Psoas muscle (tissue), 8 donors: Measurements from ENCODE around the gene RTL10. TPM values are rescaled to one million over a fixed set of nuclear protein-coding genes. Genes with fewer than 3 reads are reported as not detected.
"Not testable (repeated sequence)": the region's sequence is repeated elsewhere in the genome, so short reads cannot be mapped to it uniquely, and the experiment has no call there.

ENCODE experiments used
- ATAC-seq, 4 donors: fragments of 200-7000 bp; cut with Tn5 transposase; one replicate each; pipeline ENCODE4 v1.9.1; 2020; ENCODE audit warnings: moderate library complexity in 3 of 4, mild to moderate bottlenecking in 2 of 4
- DNase-seq, 2 donors: peaks; one replicate each; pipeline ENCODE4 v3.0.0-alpha.2; 2020
- H3K27ac ChIP-seq: fragments of 200-600 bp; one replicate; pipeline ENCODE4 v1.8.0; 2022
- H3K27me3 ChIP-seq, 3 donors: fragments of 200-600 bp in 1 of 3; one replicate each; pipeline versions ENCODE4 v1.6.1 to v1.8.0; 2013 to 2022; ENCODE audit warnings: low read length in 2 of 3, mild to moderate bottlenecking in 2 of 3, moderate library complexity in 1 of 3; ENCODE audit not compliant: insufficient read depth in 3 of 3
- H3K36me3 ChIP-seq, 2 donors: fragments of 200-600 bp in 1 of 2; one replicate each; pipeline versions ENCODE4 v1.6.1 to v1.8.0; 2013 to 2022; ENCODE audit warnings: low read depth in 1 of 2, mild to moderate bottlenecking in 1 of 2, moderate library complexity in 1 of 2; ENCODE audit not compliant: insufficient read depth in 1 of 2
- H3K4me1 ChIP-seq: fragments of 200-600 bp; one replicate; pipeline ENCODE4 v1.8.0; 2022
- H3K4me3 ChIP-seq: fragments of 200-600 bp; one replicate; pipeline ENCODE4 v1.8.0; 2022; ENCODE audit warnings: mild to moderate bottlenecking
- H3K9me3 ChIP-seq: fragments of 200-600 bp; one replicate; pipeline ENCODE4 v1.8.0; 2022
- WGBS, 3 donors: extraction: QIAGEN DNeasy Blood & Tissue Kit; methylation state at CpG; one replicate each; pipeline versions ENCODE4 v1.1.6 to v1.1.7; 2013; 5-methylcytosine and 5-hydroxymethylcytosine counted together
- intact Hi-C, 2 donors: fragments of 100-400 bp; cut with DNase I; formaldehyde crosslinking; loops; one replicate each; pipeline versions ENCODE4 v1.11.0 to v1.14.2; 2022
- polyA plus RNA-seq, 3 donors: library from polyadenylated mRNA; stranded (reverse); fragments of 200-250 nt; gene quantifications; one replicate each; pipeline ENCODE4 v1.2.3, GENCODE V29; 2013
- total RNA-seq, 4 donors: library from RNA; stranded (reverse); fragmentation: NEBNext Ultra II Directional in 2 of 4; extraction: Animal tissue kit (Norgen Biotek cat#: 25700) in 2 of 4; gene quantifications; one replicate each; pipeline versions ENCODE4 v1.2.1 to v1.2.4, GENCODE V29; 2021 to 2023
- TF ChIP-seq, protein P1 (sequence below): fragments of 200-600 bp; IDR thresholded peaks from one replicate; pipeline ENCODE4 v1.8.0; 2022; ENCODE audit warnings: antibody characterized with exemption
- donor health status: healthy with polysubstance abuse.
- donor health status: DM: no; HTN: no; CAD: no; lungs with moderate emphysema.
- donor health status: Bipolar disorder and iron deficiency.
- donor health status: healthy.
- donor health status: DM: yes; HTN: yes; CAD: no.
- donor health status: DM: no; HTN: no; CAD: no.
- donor health status: DM: no; HTN: no; CAD: no.
- donor health status: DM: yes; HTN: yes; CAD: no.

Gene RTL10
- total and polyA plus RNA-seq, 7 donors: 5.3 to 9.7 (median 7.9) TPM

DNA sequence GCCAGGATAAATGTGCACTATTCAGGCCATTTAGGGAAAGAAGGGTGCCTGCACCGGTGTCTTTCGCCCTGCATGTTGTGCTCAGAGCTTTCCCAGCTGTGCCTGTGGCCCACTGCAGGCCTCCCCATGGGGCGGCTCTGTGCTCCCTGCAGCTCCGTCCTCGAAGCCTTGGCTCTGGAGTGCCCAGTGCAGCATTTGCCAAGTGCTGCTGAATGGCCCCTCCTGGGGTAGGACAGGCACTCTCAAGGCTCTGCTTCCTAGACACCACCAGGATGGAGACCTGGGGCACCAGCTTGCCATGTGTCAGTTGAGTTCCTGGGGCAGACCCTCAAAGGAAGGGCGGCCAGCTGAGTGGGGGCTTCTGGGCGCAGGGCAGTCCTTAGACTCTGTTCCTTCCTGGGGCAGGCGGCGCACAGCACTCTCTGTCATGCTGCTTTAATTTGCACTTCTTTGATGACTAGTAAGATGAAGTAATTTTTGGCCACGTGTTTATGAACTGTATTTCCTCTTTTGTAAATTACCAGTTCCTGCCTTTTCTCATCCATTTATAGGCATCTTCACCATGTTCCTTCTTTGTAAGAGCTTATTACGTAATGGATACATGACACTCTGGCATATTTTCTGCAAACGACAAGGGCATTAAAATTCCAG, 32.1 kb upstream of the RTL10 start:
- ATAC-seq (peak in 2 of 4 donors; percentile 25 to 35), DNase-seq (peak; percentile 25 to 57)
- WGBS, 3 donors: 61 to 66% (median 62%) methylated on average over 12 of the region's 12 CpGs
- TF ChIP-seq, protein P1, sequence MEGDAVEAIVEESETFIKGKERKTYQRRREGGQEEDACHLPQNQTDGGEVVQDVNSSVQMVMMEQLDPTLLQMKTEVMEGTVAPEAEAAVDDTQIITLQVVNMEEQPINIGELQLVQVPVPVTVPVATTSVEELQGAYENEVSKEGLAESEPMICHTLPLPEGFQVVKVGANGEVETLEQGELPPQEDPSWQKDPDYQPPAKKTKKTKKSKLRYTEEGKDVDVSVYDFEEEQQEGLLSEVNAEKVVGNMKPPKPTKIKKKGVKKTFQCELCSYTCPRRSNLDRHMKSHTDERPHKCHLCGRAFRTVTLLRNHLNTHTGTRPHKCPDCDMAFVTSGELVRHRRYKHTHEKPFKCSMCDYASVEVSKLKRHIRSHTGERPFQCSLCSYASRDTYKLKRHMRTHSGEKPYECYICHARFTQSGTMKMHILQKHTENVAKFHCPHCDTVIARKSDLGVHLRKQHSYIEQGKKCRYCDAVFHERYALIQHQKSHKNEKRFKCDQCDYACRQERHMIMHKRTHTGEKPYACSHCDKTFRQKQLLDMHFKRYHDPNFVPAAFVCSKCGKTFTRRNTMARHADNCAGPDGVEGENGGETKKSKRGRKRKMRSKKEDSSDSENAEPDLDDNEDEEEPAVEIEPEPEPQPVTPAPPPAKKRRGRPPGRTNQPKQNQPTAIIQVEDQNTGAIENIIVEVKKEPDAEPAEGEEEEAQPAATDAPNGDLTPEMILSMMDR: no peak
- Histone ChIP-seq H3K27ac (no peak overlapping the region), H3K9me3 (no peaks in the 10 kb centered on the region), H3K36me3 (peaks cover 0 to 13% of the 10 kb centered on the region in 2 donors), H3K4me1 (peaks cover 8% of the 10 kb centered on the region), H3K4me3 (no peak overlapping the region), H3K27me3 (no peaks in the 10 kb centered on the region)
- intact Hi-C loops: loop anchor here in 1 of 2 donors (5.0 kb wide), 1 partner anchor 729 kb away; no protein-coding TSS in a partner anchor

DNA sequence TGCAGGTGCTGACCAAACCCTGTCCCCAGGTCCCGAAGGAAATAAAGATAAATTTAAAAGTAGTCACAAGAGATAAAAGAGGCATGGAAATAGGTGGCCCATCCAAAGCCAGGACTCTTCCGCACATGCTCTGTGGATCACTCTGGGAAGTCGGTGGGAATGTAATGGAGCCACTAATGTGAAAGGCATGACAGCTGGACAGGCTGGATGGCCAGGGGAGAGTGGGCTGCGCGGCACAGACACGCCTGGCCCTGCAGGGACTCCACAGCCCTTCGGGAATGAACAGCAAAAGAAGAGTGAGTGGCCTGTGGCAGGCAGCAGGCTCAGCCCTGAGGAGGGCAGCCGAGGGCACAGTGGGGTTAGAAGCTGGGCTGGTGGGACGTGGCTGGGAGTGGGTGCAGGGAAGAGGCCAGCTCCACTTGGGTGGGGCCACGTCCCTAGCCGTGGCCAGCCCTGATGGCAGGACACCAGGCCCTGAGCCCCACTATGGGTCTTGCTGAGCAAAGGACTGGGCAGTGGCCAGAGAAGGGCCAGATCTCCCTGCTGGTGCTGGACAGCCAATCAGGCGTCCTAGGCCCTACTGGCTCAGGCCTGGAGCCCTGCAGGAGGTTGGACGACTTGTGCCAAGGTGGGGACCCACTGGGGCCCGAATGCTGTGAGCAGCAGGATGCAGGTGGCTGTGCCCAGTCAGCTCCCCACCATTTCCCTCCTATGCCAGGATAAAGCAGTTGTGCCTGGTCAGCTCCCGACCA, 31.3 kb upstream of the RTL10 start:
- H3K4me1 ChIP-seq: peaks cover 3% of the 10 kb centered on the region
- no peak overlapping the region for H3K27ac ChIP-seq
- TF ChIP-seq, protein P1: no peak
- WGBS, 3 donors: 60 to 74% (median 69%) methylated on average over 15 of the region's 15 CpGs
- peak in 1 of 2 donors; percentile 8 for DNase-seq
- intact Hi-C loops: loop anchor here in 1 of 2 donors (5.0 kb wide), 1 partner anchor 729 kb away; no protein-coding TSS in a partner anchor
- H3K4me3 ChIP-seq: no peak overlapping the region
- H3K27me3 ChIP-seq: no peaks in the 10 kb centered on the region
- no peak for ATAC-seq
- no peaks in the 10 kb centered on the region for H3K9me3 ChIP-seq
- H3K36me3 ChIP-seq: peaks cover 0 to 17% of the 10 kb centered on the region in 2 donors

DNA sequence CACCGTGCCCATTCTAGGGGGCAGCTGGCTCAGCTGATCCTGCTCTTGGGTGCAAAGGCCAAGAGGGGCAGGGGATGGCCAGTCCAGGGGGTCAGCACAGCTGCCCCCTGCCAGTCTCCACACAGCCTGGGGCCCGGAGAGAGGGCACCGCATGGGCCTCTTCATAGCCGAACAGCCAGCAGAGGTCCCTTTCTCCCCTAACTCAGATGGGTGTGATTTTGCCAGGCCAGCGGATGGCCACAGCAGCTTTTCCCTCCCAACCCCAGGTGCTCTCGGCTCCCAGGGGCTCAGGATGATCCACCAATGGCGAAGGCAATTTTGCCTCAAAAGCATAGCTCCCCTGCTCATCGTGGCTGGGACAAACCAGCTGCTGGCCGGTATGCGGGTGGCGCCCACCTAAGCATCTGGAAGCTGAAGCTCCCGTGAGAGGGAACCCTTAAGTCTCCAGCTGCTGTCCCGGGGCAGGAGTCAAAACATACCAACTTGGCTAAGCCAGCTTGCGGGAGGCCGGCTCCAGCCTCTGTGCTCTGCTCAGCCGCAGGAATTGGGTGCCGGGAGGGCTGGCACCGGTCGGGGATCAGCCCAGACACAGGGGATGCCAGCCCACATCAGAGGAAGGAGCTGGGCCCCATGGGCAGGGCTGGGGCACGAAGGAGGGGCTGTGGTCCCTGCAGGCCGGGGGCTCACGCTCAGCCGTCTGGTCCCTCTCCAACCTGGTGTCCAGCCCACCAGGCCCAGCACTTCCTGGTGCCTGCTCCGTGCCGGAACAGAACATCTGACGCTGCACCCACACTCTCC, 30.5 kb upstream of the RTL10 start:
- 57 to 79% (median 67%) methylated on average over 25 to 26 of the region's 26 CpGs for WGBS, 3 donors
- Histone ChIP-seq H3K27me3 (no peaks in the 10 kb centered on the region), H3K4me3 (no peak overlapping the region), H3K4me1 (peaks cover 3% of the 10 kb centered on the region), H3K36me3 (peaks cover 0 to 17% of the 10 kb centered on the region in 2 donors), H3K9me3 (no peaks in the 10 kb centered on the region), H3K27ac (no peak overlapping the region)
- ATAC-seq (peak in 1 of 4 donors; percentile 4), DNase-seq (no peak)
- intact Hi-C loops: loop anchor here in 1 of 2 donors (5.0 kb wide), 1 partner anchor 728 kb away; no protein-coding TSS in a partner anchor
- TF ChIP-seq, protein P1: no peak

DNA sequence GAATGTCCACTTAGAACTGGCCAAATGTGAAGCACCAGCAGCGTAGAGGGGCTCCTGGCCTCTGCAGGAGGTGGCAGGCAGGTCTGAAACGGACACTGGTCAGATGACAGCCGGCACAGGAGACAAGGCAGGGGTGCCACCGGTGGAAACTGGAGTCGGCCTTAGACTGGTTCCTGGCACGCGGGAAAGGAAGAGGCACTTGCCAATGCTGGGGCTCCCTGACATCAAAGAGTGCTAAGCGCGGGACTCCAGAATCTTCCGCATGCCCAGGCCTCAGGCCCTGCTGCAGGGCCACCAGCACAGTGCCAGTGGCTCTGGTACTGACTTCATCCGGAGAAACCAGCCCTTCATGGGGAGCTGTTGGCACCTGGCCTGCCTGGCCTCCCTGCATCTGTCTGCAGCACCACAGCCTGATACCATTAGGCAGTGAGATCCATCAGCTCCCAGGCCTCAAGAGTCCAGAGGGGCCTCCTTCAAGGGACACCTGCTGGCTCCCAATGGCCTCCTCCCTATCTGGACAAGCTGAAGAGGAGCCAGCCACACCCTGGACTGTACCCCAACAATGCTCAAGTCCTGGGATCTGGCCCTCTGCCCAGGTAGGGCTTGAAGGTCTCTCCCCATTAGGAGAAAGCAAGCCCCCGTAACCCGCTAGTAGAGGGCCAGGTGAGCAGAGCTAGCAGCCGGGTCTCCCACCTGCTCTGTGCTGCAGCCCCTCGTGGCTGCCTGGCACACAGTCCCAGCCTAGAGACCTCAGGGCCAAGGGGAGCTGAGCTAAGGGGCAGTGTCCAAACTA, 29.7 kb upstream of the RTL10 start:
- H3K9me3 ChIP-seq: no peaks in the 10 kb centered on the region
- TF ChIP-seq, protein P1: no peak
- H3K4me3 ChIP-seq: no peak overlapping the region
- peaks cover 0 to 16% of the 10 kb centered on the region in 2 donors for H3K36me3 ChIP-seq
- DNase-seq (peak in 1 of 2 donors; percentile 54), ATAC-seq (peak in 3 of 4 donors; percentile 44 to 66 (median 58))
- peaks cover 3% of the 10 kb centered on the region for H3K4me1 ChIP-seq
- H3K27ac ChIP-seq: no peak overlapping the region
- intact Hi-C loops: no loop called here
- H3K27me3 ChIP-seq: no peaks in the 10 kb centered on the region
- WGBS, 3 donors: 36 to 56% (median 40%) methylated on average over 14 to 15 of the region's 15 CpGs

DNA sequence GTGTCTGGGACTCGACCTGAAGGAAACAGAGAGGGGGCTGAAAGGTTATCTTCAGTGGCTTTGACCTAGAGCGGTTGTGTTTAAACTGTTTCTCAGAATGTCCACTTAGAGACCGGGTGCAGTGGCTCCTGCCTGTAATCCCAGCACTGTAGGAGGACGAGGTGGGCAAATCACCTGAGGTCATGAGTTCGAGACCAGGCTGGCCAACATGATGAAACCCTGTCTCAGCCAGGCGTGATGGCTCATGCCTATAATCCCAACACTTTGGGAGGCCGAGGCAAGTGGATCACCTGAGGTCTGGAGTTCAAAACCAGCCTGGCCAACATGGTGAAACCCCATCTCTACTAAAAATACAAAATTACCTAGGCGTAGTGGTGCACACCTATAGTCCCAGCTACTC, 28.8 kb upstream of the RTL10 start:
- ATAC-seq, H3K27ac ChIP-seq, H3K4me3 ChIP-seq, intact Hi-C loops, H3K9me3 ChIP-seq, H3K27me3 ChIP-seq, H3K4me1 ChIP-seq, DNase-seq: not testable (repeated sequence)
- peaks cover 0 to 15% of the 10 kb centered on the region in 2 donors for H3K36me3 ChIP-seq
- 94 to 98% (median 96%) methylated on average over 8 of the region's 8 CpGs for WGBS, 3 donors
